Neural crest cell (in vitro differentiated cells): ENCODE results near the gene UNC13B. TPM values are rescaled to one million over a fixed set of nuclear protein-coding genes. Genes with fewer than 3 reads are reported as not detected.
A peak's percentile ranks its signal among the peaks of the same experiment; 100 is the strongest.
"Not testable (repeated sequence)": the region's sequence is repeated elsewhere in the genome, so short reads cannot be mapped to it uniquely, and the experiment has no call there.

Source experiments
- DNase-seq: peaks from one replicate; pipeline ENCODE4 v3.0.0; 2021; ENCODE audit warnings: low read depth, mixed read lengths, low spot score
- H3K27ac Mint-ChIP-seq: one replicate; pipeline ENCODE4 v1.8.0; 2021; ENCODE audit warnings: mild to moderate bottlenecking, mixed read lengths; ENCODE audit not compliant: unreplicated experiment
- H3K27me3 Mint-ChIP-seq: 2 replicates; pipeline ENCODE4 v1.8.0; 2021; ENCODE audit warnings: low read depth, mild to moderate bottlenecking, mixed read lengths
- H3K36me3 Mint-ChIP-seq: 2 replicates; pipeline ENCODE4 v1.8.0; 2021; ENCODE audit warnings: low read depth, mild to moderate bottlenecking, mixed read lengths
- H3K4me1 Mint-ChIP-seq: 2 replicates; pipeline ENCODE4 v1.8.0; 2021; ENCODE audit warnings: mixed read lengths
- H3K4me3 Mint-ChIP-seq: one replicate; pipeline ENCODE4 v1.8.0; 2021; ENCODE audit warnings: mild to moderate bottlenecking, mixed read lengths
- H3K9me3 Mint-ChIP-seq: 2 replicates; pipeline ENCODE4 v1.8.0; 2021; ENCODE audit warnings: mixed read lengths
- total RNA-seq: library from RNA; stranded (reverse); gene quantifications from 2 replicates; pipeline ENCODE4 v1.2.1, GENCODE V29; 2021
- TF ChIP-seq, protein P1 (sequence below): fragments of 200-600 bp; sonication (generic); conservative IDR thresholded peaks from 2 replicates; pipeline ENCODE4 v1.5.0; 2021; ENCODE audit warnings: antibody characterized with exemption, mild to moderate bottlenecking

Gene UNC13B
- total RNA-seq, 1 donor from 2014 or later = 56.9 TPM

DNA sequence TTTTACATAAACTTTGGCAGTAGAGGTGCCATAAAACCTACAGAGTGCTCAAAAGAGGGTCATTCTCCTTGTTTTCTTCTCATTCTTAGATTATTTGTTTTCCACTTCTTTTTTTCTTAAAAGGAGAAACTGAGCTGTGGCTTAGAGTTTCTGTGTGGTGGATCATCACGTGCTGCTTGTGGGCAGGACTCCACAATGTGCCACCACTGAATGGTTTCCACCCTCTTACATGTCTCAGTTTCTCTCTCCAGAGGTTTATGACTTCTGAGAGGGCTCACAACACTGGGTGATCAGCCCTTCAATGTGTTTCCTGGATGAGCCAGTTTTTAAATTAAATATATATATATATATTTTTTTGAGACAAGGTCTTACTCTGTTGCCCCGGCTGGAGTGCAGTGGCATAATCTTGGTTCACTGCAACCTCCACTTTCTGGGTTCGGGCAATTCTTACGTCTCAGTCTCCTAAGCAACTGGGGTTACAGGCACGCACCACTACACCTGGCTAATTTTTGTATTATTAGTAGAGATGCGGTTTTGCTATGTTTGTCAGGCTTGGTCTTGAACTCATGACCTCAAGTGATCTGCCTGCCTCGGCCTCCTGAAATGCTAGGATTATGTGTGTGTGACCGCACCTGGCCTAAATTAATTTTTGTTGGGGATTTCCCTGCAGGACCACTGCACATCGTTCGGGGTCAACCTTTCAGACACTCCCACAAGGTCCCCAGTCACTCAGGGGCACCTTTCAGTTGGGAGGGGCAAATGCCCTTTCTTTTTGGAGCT, 3.1 kb upstream of the UNC13B start:
- no peak for DNase-seq
- peaks cover 20% of the 10 kb centered on the region for H3K4me1 Mint-ChIP-seq
- TF ChIP-seq, protein P1, sequence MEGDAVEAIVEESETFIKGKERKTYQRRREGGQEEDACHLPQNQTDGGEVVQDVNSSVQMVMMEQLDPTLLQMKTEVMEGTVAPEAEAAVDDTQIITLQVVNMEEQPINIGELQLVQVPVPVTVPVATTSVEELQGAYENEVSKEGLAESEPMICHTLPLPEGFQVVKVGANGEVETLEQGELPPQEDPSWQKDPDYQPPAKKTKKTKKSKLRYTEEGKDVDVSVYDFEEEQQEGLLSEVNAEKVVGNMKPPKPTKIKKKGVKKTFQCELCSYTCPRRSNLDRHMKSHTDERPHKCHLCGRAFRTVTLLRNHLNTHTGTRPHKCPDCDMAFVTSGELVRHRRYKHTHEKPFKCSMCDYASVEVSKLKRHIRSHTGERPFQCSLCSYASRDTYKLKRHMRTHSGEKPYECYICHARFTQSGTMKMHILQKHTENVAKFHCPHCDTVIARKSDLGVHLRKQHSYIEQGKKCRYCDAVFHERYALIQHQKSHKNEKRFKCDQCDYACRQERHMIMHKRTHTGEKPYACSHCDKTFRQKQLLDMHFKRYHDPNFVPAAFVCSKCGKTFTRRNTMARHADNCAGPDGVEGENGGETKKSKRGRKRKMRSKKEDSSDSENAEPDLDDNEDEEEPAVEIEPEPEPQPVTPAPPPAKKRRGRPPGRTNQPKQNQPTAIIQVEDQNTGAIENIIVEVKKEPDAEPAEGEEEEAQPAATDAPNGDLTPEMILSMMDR = no peak
- no peak overlapping the region for H3K27ac Mint-ChIP-seq
- peaks cover 2% of the 10 kb centered on the region for H3K36me3 Mint-ChIP-seq
- H3K4me3 Mint-ChIP-seq = peak overlapping the region; percentile 19
- H3K9me3 Mint-ChIP-seq = peaks cover 7% of the 10 kb centered on the region
- H3K27me3 Mint-ChIP-seq = no peaks in the 10 kb centered on the region

- Mint-ChIP-seq H3K27ac (peak overlapping the region; percentile 99), H3K27me3 (no peaks in the 10 kb centered on the region), H3K4me1 (peaks cover 30% of the 10 kb centered on the region), H3K36me3 (peaks cover 2% of the 10 kb centered on the region), H3K4me3 (peak overlapping the region; percentile 94), H3K9me3 (peaks cover 2% of the 10 kb centered on the region)
- TF ChIP-seq, protein P1 = no peak
- DNase-seq = no peak
Measured at GRCh38 chr9:35162605-35163315, 951 bp downstream of the UNC13B start.

GRCh38 chr9:35163413-35163812, 1.6 kb downstream of the UNC13B start:
- H3K4me1 Mint-ChIP-seq = peaks cover 30% of the 10 kb centered on the region
- peaks cover 2% of the 10 kb centered on the region for H3K9me3 Mint-ChIP-seq
- H3K27ac Mint-ChIP-seq = no peak overlapping the region
- TF ChIP-seq, protein P1 = no peak
- H3K4me3 Mint-ChIP-seq = peak overlapping the region; percentile 94
- no peaks in the 10 kb centered on the region for H3K27me3 Mint-ChIP-seq
- DNase-seq = no peak
- H3K36me3 Mint-ChIP-seq = peaks cover 2% of the 10 kb centered on the region

DNA sequence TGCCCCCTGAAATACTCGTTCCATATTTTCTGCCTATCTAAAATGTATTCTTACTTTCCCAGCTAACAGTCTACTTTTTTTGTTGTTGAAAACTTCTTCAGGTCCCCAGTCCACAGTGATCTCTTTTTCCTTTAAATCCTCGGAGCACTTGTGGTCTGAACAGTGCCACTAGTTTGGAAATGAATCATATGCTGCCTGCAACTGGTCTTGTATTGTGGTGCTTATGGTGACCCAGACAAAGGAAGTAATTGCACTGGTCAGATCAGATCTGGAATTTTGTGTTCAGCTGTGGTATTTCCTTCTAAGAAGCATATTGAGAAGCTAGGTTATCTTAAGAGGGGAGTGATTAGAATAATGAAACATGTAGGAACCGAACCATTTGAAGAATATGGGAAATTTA, 2.9 kb downstream of the UNC13B start:
- H3K4me1 Mint-ChIP-seq = peaks cover 37% of the 10 kb centered on the region
- H3K27ac Mint-ChIP-seq = no peak overlapping the region
- TF ChIP-seq, protein P1 = no peak
- no peak for DNase-seq
- H3K9me3 Mint-ChIP-seq = peaks cover 2% of the 10 kb centered on the region
- H3K4me3 Mint-ChIP-seq = peak overlapping the region; percentile 68
- no peaks in the 10 kb centered on the region for H3K27me3 Mint-ChIP-seq
- peaks cover 2% of the 10 kb centered on the region for H3K36me3 Mint-ChIP-seq

DNA sequence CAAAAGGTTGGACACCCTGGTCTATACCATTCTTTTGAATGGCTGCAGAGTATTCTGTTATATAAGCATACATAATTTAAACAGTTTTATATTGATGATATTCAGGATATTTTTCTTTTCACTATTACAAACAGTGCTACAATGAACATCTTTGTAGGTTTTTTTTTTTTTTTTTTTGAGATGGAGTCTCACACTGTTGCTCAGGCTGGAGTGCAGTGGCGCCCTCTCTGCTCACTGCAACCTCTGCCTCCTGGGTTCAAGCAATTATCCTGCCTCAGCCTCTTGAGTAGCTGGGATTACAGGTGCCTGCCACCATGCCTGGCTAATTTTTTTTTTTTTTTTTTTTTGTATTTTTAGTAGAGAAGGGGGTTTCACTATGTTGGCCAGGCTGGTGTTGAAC, 5.6 kb downstream of the UNC13B start:
- H3K4me1 Mint-ChIP-seq = peaks cover 37% of the 10 kb centered on the region
- H3K27me3 Mint-ChIP-seq, H3K4me3 Mint-ChIP-seq, H3K36me3 Mint-ChIP-seq, H3K27ac Mint-ChIP-seq, DNase-seq, H3K9me3 Mint-ChIP-seq: not testable (repeated sequence)

DNA sequence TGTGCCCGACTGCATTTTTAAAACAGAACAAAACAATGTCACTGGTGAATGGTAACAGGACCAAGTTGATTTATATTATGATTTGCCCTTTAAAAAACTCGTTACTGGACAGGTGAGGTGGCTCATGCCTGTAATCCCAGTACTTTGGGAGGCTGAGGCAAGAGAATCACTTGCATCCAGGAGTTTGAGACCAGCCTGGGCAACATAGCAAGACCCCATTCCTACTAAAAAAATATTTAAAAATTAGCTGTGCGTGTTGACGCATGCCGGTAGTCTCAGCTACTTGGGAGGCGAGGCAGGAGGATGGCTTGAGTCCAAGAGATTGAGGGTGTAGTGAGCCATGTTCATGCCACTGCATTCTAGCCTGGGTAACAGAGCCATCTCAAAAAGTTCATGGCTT, 7.2 kb downstream of the UNC13B start:
- peaks cover 31% of the 10 kb centered on the region for H3K4me1 Mint-ChIP-seq
- H3K4me3 Mint-ChIP-seq = no peak overlapping the region
- no peaks in the 10 kb centered on the region for H3K27me3 Mint-ChIP-seq
- no peaks in the 10 kb centered on the region for H3K9me3 Mint-ChIP-seq
- TF ChIP-seq, protein P1 = no peak
- H3K27ac Mint-ChIP-seq = no peak overlapping the region
- peaks cover 3% of the 10 kb centered on the region for H3K36me3 Mint-ChIP-seq
- no peak for DNase-seq
